HEK293 (cell line): ENCODE results near the gene AMPH.

Source experiments
- CTCF ChIA-PET: fragments of 350-600 bp; formaldehyde crosslinking; extraction: SDS; loops from one replicate; lab custom pipeline; 2021; ENCODE audit warnings: antibody characterized with exemption; lab: Yijun Ruan, JAX
- POLR2A ChIA-PET: fragments of 300-600 bp; formaldehyde crosslinking; extraction: SDS; loops from one replicate; lab custom pipeline; 2020; ENCODE audit warnings: antibody characterized with exemption, inconsistent platforms; lab: Yijun Ruan, JAX
- H3K27ac ChIP-seq: fragments of 200-500 bp; sonication (Bioruptor generic); 2 replicates; pipeline ENCODE4 v1.5.1; 2014; ENCODE audit warnings: low read depth, low read length, control low read depth, inconsistent platforms; ENCODE audit errors: extremely low read depth
- H3K36me3 ChIP-seq, 2 experiments: fragments of 200-500 bp in 1 of 2; sonication (Bioruptor generic) in 1 of 2; 1 replicate in 1 of 2; 2 replicates in 1 of 2; pipeline ENCODE4 v1.5.1; 2014 to 2017; ENCODE audit warnings: inconsistent platforms in 2 of 2, low read length in 2 of 2; ENCODE audit not compliant: control insufficient read depth in 2 of 2, insufficient read depth in 1 of 2
- H3K4me1 ChIP-seq: fragments of 200-500 bp; sonication (Bioruptor generic); 2 replicates; pipeline ENCODE4 v1.5.1; 2014; ENCODE audit warnings: mild to moderate bottlenecking, low read length, inconsistent platforms; ENCODE audit not compliant: control insufficient read depth, insufficient read depth
- H3K4me3 ChIP-seq: 2 replicates; pipeline ENCODE4 v1.5.1; 2011; ENCODE audit warnings: low read depth, mild to moderate bottlenecking, control low read depth, low read length, moderate library complexity
- H3K9me3 ChIP-seq: fragments of 200-500 bp; sonication (Bioruptor generic); 2 replicates; pipeline ENCODE4 v1.5.1; 2014; ENCODE audit warnings: low read depth, low read length, inconsistent platforms; ENCODE audit not compliant: control insufficient read depth, insufficient read depth
- ELK4 ChIP-seq: IDR thresholded peaks from 2 replicates; pipeline ENCODE4 v1.6.1; 2011; ENCODE audit warnings: mild to moderate bottlenecking, low read depth, low read length, borderline replicate concordance
- INSM2 ChIP-seq: fragments of 450-650 bp; formaldehyde crosslinking; IDR thresholded peaks from 2 replicates; pipeline ENCODE4 v1.5.1; 2016; ENCODE audit warnings: missing biosample characterization, missing genetic modification characterization
- MYNN ChIP-seq: fragments of 450-650 bp; formaldehyde crosslinking; IDR thresholded peaks from 2 replicates; pipeline ENCODE4 v1.5.1; 2016; ENCODE audit warnings: missing biosample characterization, missing genetic modification characterization, borderline replicate concordance
- OSR2 ChIP-seq: fragments of 450-650 bp; formaldehyde crosslinking; IDR thresholded peaks from 2 replicates; pipeline ENCODE4 v1.5.1; 2016; ENCODE audit warnings: missing biosample characterization, missing genetic modification characterization
- PATZ1 ChIP-seq: fragments of 450-650 bp; formaldehyde crosslinking; IDR thresholded peaks from 2 replicates; pipeline ENCODE4 v1.5.1; 2016; ENCODE audit warnings: missing biosample characterization, missing genetic modification characterization
- SCRT1 ChIP-seq: fragments of 450-650 bp; formaldehyde crosslinking; IDR thresholded peaks from 2 replicates; pipeline ENCODE4 v1.5.1; 2016; ENCODE audit warnings: missing biosample characterization, missing genetic modification characterization, borderline replicate concordance
- SETDB1 ChIP-seq: IDR thresholded peaks from one replicate; pipeline ENCODE4 v1.6.1; 2017; ENCODE audit warnings: mild to moderate bottlenecking, low read length, moderate library complexity, mixed read lengths; ENCODE audit not compliant: insufficient read length
- YY1 ChIP-seq: fragments of 450-650 bp; formaldehyde crosslinking; IDR thresholded peaks from 2 replicates; pipeline ENCODE4 v1.5.1; 2018; ENCODE audit warnings: missing biosample characterization, missing genetic modification characterization
- ZBTB17 ChIP-seq: fragments of 450-650 bp; formaldehyde crosslinking; IDR thresholded peaks from 2 replicates; pipeline ENCODE4 v1.5.1; 2016; ENCODE audit warnings: missing biosample characterization, missing genetic modification characterization
- ZFP41 ChIP-seq: fragments of 450-650 bp; formaldehyde crosslinking; IDR thresholded peaks from 2 replicates; pipeline ENCODE4 v1.5.1; 2016; ENCODE audit warnings: missing biosample characterization, missing genetic modification characterization, borderline replicate concordance
- ZIC2 ChIP-seq: fragments of 450-650 bp; formaldehyde crosslinking; IDR thresholded peaks from 2 replicates; pipeline ENCODE4 v1.5.1; 2016; ENCODE audit warnings: missing biosample characterization, missing genetic modification characterization
- ZNF140 ChIP-seq: fragments of 450-650 bp; formaldehyde crosslinking; IDR thresholded peaks from 2 replicates; pipeline ENCODE4 v1.5.1; 2016; ENCODE audit warnings: missing biosample characterization, missing genetic modification characterization
- ZNF169 ChIP-seq: fragments of 450-650 bp; formaldehyde crosslinking; IDR thresholded peaks from 2 replicates; pipeline ENCODE4 v1.5.1; 2016; ENCODE audit warnings: missing biosample characterization, missing genetic modification characterization
- ZNF184 ChIP-seq: fragments of 450-650 bp; IDR thresholded peaks from 2 replicates; pipeline ENCODE4 v1.5.1; 2018; ENCODE audit warnings: missing biosample characterization, mild to moderate bottlenecking, missing genetic modification characterization
- ZNF292 ChIP-seq: fragments of 450-650 bp; formaldehyde crosslinking; IDR thresholded peaks from 2 replicates; pipeline ENCODE4 v1.5.1; 2016; ENCODE audit warnings: low read depth, missing biosample characterization, missing genetic modification characterization, borderline replicate concordance
- ZNF391 ChIP-seq: fragments of 450-650 bp; formaldehyde crosslinking; IDR thresholded peaks from 2 replicates; pipeline ENCODE4 v1.5.1; 2016; ENCODE audit warnings: low read depth, missing biosample characterization, missing genetic modification characterization, borderline replicate concordance
- ZNF394 ChIP-seq: fragments of 450-650 bp; formaldehyde crosslinking; IDR thresholded peaks from 2 replicates; pipeline ENCODE4 v1.5.1; 2016; ENCODE audit warnings: missing biosample characterization, missing genetic modification characterization, mild to moderate bottlenecking, moderate library complexity, borderline replicate concordance
- ZNF501 ChIP-seq: fragments of 450-650 bp; formaldehyde crosslinking; IDR thresholded peaks from 2 replicates; pipeline ENCODE4 v1.5.1; 2016; ENCODE audit warnings: missing biosample characterization, missing genetic modification characterization
- ZNF530 ChIP-seq: fragments of 450-650 bp; formaldehyde crosslinking; IDR thresholded peaks from 2 replicates; pipeline ENCODE4 v1.5.1; 2016; ENCODE audit warnings: low read depth, missing biosample characterization, missing genetic modification characterization
- ZNF580 ChIP-seq: fragments of 450-650 bp; formaldehyde crosslinking; IDR thresholded peaks from 2 replicates; pipeline ENCODE4 v1.5.1; 2016; ENCODE audit warnings: missing biosample characterization, missing genetic modification characterization
- ZNF660 ChIP-seq: fragments of 450-650 bp; IDR thresholded peaks from 2 replicates; pipeline ENCODE4 v1.5.1; 2018; ENCODE audit warnings: missing biosample characterization, mild to moderate bottlenecking, missing genetic modification characterization

The AMPH gene

DNA sequence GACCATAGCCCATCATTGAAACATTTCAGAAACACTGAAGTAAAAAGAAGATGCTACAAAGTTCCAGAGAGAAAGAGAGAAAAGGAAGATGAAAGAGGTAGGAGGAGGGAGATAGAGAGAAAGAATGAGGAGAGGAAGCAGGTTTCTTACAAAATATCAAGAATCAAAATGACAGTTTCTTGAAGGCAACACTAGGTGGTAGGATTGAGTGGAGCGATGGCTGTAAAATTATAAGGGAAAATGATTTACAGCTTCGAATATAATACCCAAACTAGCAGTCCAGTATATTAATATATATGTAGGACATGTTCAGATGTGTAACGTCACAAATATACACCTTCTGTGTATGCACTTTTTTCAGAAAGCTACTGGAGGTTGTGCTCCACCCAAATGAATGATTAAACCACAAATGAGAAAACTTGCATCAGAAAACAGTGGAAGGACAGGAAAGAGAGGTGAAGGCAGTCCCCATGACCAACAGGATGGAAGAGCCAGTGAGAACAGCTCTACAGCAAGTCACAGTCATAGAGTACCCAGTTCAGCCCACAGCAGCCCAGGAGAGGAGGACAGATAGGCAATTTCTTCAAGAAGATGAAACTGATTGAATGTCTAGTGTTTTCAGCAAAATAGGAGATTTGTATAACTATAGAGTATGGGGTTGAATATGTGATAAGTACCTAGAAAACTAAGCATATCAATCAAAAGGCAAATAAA, 206.3 kb downstream of the AMPH start:
- no peak for TF ChIP-seq ELK4
- no peak for TF ChIP-seq ZNF530
- TF ChIP-seq ZNF501 (tag by site-specific recombination), result no peak
- no peak for TF ChIP-seq PATZ1 (tag by site-specific recombination)
- TF ChIP-seq ZNF391, result no peak
- TF ChIP-seq SCRT1 (tag by site-specific recombination), result no peak
- no peak for TF ChIP-seq ZIC2 (tag by site-specific recombination)
- no peak for TF ChIP-seq YY1 (tag by site-specific recombination)
- no peak for TF ChIP-seq INSM2 (tag by site-specific recombination)
- no peak for TF ChIP-seq MYNN
- no peak for TF ChIP-seq ZNF292
- no peak for TF ChIP-seq OSR2 (tag by site-specific recombination)
- TF ChIP-seq ZNF169 (tag by site-specific recombination), result no peak
- TF ChIP-seq ZFP41, result no peak
- TF ChIP-seq ZNF394 (tag by site-specific recombination), result no peak
- no peak for TF ChIP-seq ZBTB17 (tag by site-specific recombination)
- no peak for TF ChIP-seq SETDB1
- TF ChIP-seq ZNF580, result no peak
- Histone ChIP-seq H3K36me3 (no peaks in the 10 kb centered on the region), H3K4me3 (no peak overlapping the region), H3K27ac (no peak overlapping the region), H3K9me3 (no peaks in the 10 kb centered on the region), H3K4me1 (no peaks in the 10 kb centered on the region)
- POLR2A ChIA-PET, result no interaction called here
- CTCF ChIA-PET, result interaction anchor here (0.6 to 0.7 kb wide), 2 partner anchors 140 to 235 kb away, joined by 4 read pairs; no protein-coding TSS in a partner anchor

DNA sequence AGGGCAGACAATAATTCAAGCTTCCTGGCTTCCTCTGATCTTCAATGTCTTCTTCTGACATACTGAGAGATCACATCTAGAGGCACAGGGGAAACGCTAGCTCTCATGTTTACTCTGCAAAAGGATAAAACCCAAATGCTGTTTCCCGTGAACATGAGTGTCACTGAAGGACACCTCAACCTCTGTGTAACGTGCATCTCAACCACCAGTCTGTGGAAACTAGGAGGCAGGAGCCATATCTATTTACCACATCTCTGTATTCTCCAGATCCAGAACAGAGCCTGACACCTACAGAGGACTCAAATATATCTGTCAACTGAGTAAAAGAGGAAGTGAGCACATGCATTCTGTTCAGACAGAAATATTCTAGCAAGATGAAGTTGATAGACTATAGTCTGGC, 217.4 kb downstream of the AMPH start:
- TF ChIP-seq ZNF140 (tag by site-specific recombination), result no peak
- no peak for TF ChIP-seq PATZ1 (tag by site-specific recombination)
- TF ChIP-seq ZNF660 (tag by site-specific recombination), result no peak
- TF ChIP-seq ZNF184, result no peak
- Histone ChIP-seq H3K27ac (no peak overlapping the region), H3K4me1 (no peaks in the 10 kb centered on the region), H3K36me3 (no peaks in the 10 kb centered on the region), H3K4me3 (no peak overlapping the region), H3K9me3 (no peaks in the 10 kb centered on the region)
- POLR2A ChIA-PET, result no interaction called here
- CTCF ChIA-PET, result no interaction called here
